ENCODE data around the gene TRPC3. TPM values are rescaled to one million over a fixed set of nuclear protein-coding genes. Genes with fewer than 3 reads are reported as not detected.

TRPC3 gene
- total and polyA plus RNA-seq, 2 of the 8 experiments (the other 6 are each of a cell fraction or from before 2014, with no cell fraction given) = 0.37 to 0.41 TPM

DNA sequence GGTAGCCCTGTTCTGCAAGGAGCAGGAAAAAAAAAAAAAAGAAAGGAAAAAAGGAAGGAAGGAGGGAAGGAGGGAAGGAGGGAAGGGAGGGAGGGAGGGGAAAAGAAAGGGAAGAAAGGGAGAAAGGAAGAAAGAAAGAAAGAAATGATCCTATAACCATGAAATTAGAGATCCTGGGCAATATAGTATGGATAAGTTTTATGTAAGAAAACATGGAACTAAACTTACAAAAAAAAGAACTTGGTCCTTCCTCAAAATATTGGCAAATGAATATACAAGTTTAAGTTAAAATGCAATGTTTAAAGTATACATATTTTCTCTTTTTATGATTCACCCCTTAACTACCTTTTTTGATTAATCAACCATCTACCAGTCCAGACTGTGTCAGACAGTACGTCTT, 100.5 kb downstream of the TRPC3 start:
- no peak overlapping the region for H2BK120ac ChIP-seq (replicated peaks; ENCODE audit: low read depth, low read length)
- H3K56ac ChIP-seq (replicated peaks; ENCODE audit: insufficient read length, low read depth, low read length) = no peak overlapping the region
- POLR2A ChIA-PET (ENCODE audit: partially characterized antibody) = no interaction called here
- H3K79me1 ChIP-seq (ENCODE audit: low read depth, low read length) = no peaks in the 10 kb centered on the region
- H3K9ac ChIP-seq (replicated peaks in 1 of 4; ENCODE audit: extremely low read depth in 1 of 4, low read depth in 3 of 4, low read length in 3 of 4) = no peak overlapping the region
- no peaks in the 10 kb centered on the region for H3K9me3 ChIP-seq (ENCODE audit: insufficient read depth in 2 of 2, low read depth in 1 of 2, low read length in 1 of 2)
- no peak overlapping the region for H2AFZ ChIP-seq (ENCODE audit: low read length)
- H4K20me1 ChIP-seq (replicated peaks in 1 of 2; ENCODE audit: control insufficient read depth in 1 of 2, insufficient read depth in 2 of 2, low read length in 2 of 2) = no peaks in the 10 kb centered on the region
- no peak overlapping the region for H3K14ac ChIP-seq (ENCODE audit: insufficient read length)
- H4K5ac ChIP-seq (ENCODE audit: insufficient read length, low read depth, low read length) = no peak overlapping the region
- H3K4me3 ChIP-seq (ENCODE audit: extremely low read depth in 1 of 4, insufficient read depth in 2 of 4, low read depth in 3 of 4, low read length in 4 of 4) = no peak overlapping the region
- H3K4me2 ChIP-seq (ENCODE audit: insufficient read depth in 1 of 2, low read depth in 2 of 2, low read length in 2 of 2) = no peak overlapping the region
- no peak overlapping the region for H3K18ac ChIP-seq (ENCODE audit: extremely low read depth, low read length)
- H2BK15ac ChIP-seq (ENCODE audit: low read length) = no peak overlapping the region
- H3K27me3 ChIP-seq (replicated peaks in 1 of 4; ENCODE audit: control insufficient read depth in 3 of 4, extremely low read depth in 1 of 4, insufficient read depth in 3 of 4, low read length in 3 of 4) = no peaks in the 10 kb centered on the region
- no peak overlapping the region for H3K27ac ChIP-seq (ENCODE audit: low read depth, low read length)
- DNase-seq (ENCODE audit: low read depth in 1 of 2, low spot score in 2 of 2) (no peak), FAIRE-seq (no peak)
- no peaks in the 10 kb centered on the region; the same call in 1 of the 2 replicates for H3K23me2 ChIP-seq (ENCODE audit: low read depth, low read length)
- no peak overlapping the region for H4K8ac ChIP-seq (ENCODE audit: extremely low read depth, insufficient read depth, low read length)
- no peak overlapping the region for H3K23ac ChIP-seq (ENCODE audit: insufficient read length)
- WGBS, 2 experiments (ENCODE audit: extremely low coverage in 1 of 2, insufficient coverage in 1 of 2, insufficient read length in 1 of 2, insufficient replicate concordance in 2 of 2, low coverage in 1 of 2, low lambda C conversion rate in 2 of 2, missing lambda C conversion rate in 1 of 2) = 96% methylated on average over 1 of the region's 1 CpG; no CpG with 5 or more reads in 1 of the 2 experiments
- H3K4ac ChIP-seq (replicated peaks; ENCODE audit: insufficient read length, low read depth, low read length) = no peak overlapping the region
- no peak overlapping the region for H4K91ac ChIP-seq (replicated peaks; ENCODE audit: insufficient read length, low read length)
- no peak overlapping the region for H2BK12ac ChIP-seq (ENCODE audit: low read depth, low read length)
- H2AK5ac ChIP-seq (ENCODE audit: low read depth, low read length) = no peak overlapping the region
- CTCF ChIA-PET (ENCODE audit: partially characterized antibody) = no interaction called here
- no peaks in the 10 kb centered on the region for H3K79me2 ChIP-seq (ENCODE audit: control insufficient read depth in 1 of 2, insufficient read depth in 2 of 2, low read length in 2 of 2)
- H2BK20ac ChIP-seq (ENCODE audit: low read length) = no peak overlapping the region
- TF ChIP-seq SUZ12 (IDR thresholded peaks at IDR 0.05; ENCODE audit: low read length) = no peak
- no peak for TF ChIP-seq EZH2 (IDR thresholded peaks at IDR 0.05; ENCODE audit: low read depth, low read length, severe bottlenecking)
- TF ChIP-seq POU5F1 (IDR thresholded peaks at IDR 0.05; ENCODE audit: low read depth, low read length) = no peak
- peaks cover 0 to 4% (median 1%) of the 10 kb centered on the region in 4 experiments; a peak in 3 of 8 replicates for H3K36me3 ChIP-seq (ENCODE audit: control insufficient read depth in 2 of 4, insufficient read depth in 4 of 4, low read length in 3 of 4)
- no peaks in the 10 kb centered on the region for H3K4me1 ChIP-seq (replicated peaks in 1 of 4; ENCODE audit: control insufficient read depth in 3 of 4, insufficient read depth in 4 of 4, low read length in 3 of 4)
- H2BK5ac ChIP-seq (ENCODE audit: low read depth, low read length) = no peak overlapping the region
